OCI-LY7 (cell line): ENCODE results near the gene C22orf31. TPM values are rescaled to one million over a fixed set of nuclear protein-coding genes. Genes with fewer than 3 reads are reported as not detected.

Source experiments
- BruUV-seq: library from RNA; stranded (reverse); fragments of 400-500 nt; replicated peaks from 2 replicates; lab custom pipeline; 2021; lab: Mats Ljungman, UMichigan
- CTCF ChIA-PET: fragments of 300-600 bp; sonication (Branson Sonifier 250); formaldehyde crosslinking; loops from one replicate; lab custom pipeline; 2022; ENCODE audit warnings: antibody characterized with exemption; ENCODE audit not compliant: unreplicated experiment; lab: Charles Lee
- POLR2A ChIA-PET: fragments of 300-600 bp; sonication (Branson Sonifier 250); formaldehyde crosslinking; loops from one replicate; lab custom pipeline; 2022; ENCODE audit warnings: antibody characterized with exemption; lab: Charles Lee
- DNase-seq: peaks from one replicate; pipeline ENCODE4 v3.0.0-alpha.2; 2015; ENCODE audit warnings: low spot score
- H2AFZ ChIP-seq: fragments of 200-600 bp; sonication (generic), shearing (Covaris generic); 2 replicates; pipeline ENCODE4 v1.6.1; 2014; ENCODE audit warnings: mild to moderate bottlenecking, antibody characterized with exemption, low read length, moderate library complexity
- H3K27ac ChIP-seq: fragments of 200-600 bp; sonication (generic); 2 replicates; pipeline ENCODE4 v1.5.1; 2014; ENCODE audit warnings: mixed run types, low read depth, mild to moderate bottlenecking, moderate library complexity, low read length, inconsistent platforms; ENCODE audit not compliant: poor library complexity, severe bottlenecking
- H3K36me3 ChIP-seq: fragments of 200-600 bp; sonication (generic); 2 replicates; pipeline ENCODE4 v1.6.1; 2014; ENCODE audit warnings: mild to moderate bottlenecking, antibody characterized with exemption, low read length, moderate library complexity, mixed read lengths; ENCODE audit not compliant: insufficient read depth
- H3K4me1 ChIP-seq: fragments of 200-600 bp; sonication (generic); 2 replicates; pipeline ENCODE4 v1.5.1; 2014; ENCODE audit warnings: mild to moderate bottlenecking, low read length; ENCODE audit not compliant: insufficient read depth, poor library complexity, severe bottlenecking
- H3K4me2 ChIP-seq: fragments of 200-600 bp; sonication (generic); 2 replicates; pipeline ENCODE4 v1.6.1; 2014; ENCODE audit warnings: mild to moderate bottlenecking, low read length
- H3K4me3 ChIP-seq: fragments of 200-600 bp; sonication (generic); 2 replicates; pipeline ENCODE4 v1.5.1; 2014; ENCODE audit warnings: mild to moderate bottlenecking, low read depth, low read length; ENCODE audit not compliant: poor library complexity, severe bottlenecking
- H3K79me2 ChIP-seq: fragments of 200-600 bp; sonication (generic); 2 replicates; pipeline ENCODE4 v1.6.1; 2016; ENCODE audit warnings: low read depth, mild to moderate bottlenecking, low read length, moderate library complexity, mixed read lengths; ENCODE audit not compliant: insufficient read depth
- H3K9me2 ChIP-seq: fragments of 200-600 bp; sonication (generic); 2 replicates; pipeline ENCODE4 v1.6.1; 2016; ENCODE audit warnings: mild to moderate bottlenecking, low read length, mixed read lengths; ENCODE audit not compliant: insufficient read depth
- H3K9me3 ChIP-seq: fragments of 200-600 bp; sonication (generic); 2 replicates; pipeline ENCODE4 v1.6.1; 2014; ENCODE audit warnings: mild to moderate bottlenecking, mixed run types, low read length, mixed read lengths
- H4K20me1 ChIP-seq: fragments of 200-600 bp; sonication (generic); 2 replicates; pipeline ENCODE4 v1.6.1; 2014; ENCODE audit warnings: mild to moderate bottlenecking, antibody characterized with exemption, low read length, moderate library complexity, mixed read lengths; ENCODE audit not compliant: insufficient read depth
- EZH2phosphoT487 ChIP-seq: fragments of 200-600 bp; sonication (generic); IDR thresholded peaks from 2 replicates; pipeline ENCODE4 v1.6.1; 2018; ENCODE audit warnings: low read depth, borderline replicate concordance, mild to moderate bottlenecking, mixed run types, antibody characterized with exemption, low read length, moderate library complexity, mixed read lengths
- intact Hi-C: fragments of 100-400 bp; cut with micrococcal nuclease; formaldehyde crosslinking; loops from one replicate; pipeline ENCODE4 v1.10.0; 2022; ENCODE audit not compliant: unreplicated experiment
- total RNA-seq, 2 experiments: library from RNA; depleted of rRNA in 1 of 2; stranded (reverse); fragments of >200 nt in 1 of 2; shearing (Covaris generic) in 1 of 2; gene quantifications; 2 replicates each; pipeline ENCODE4 v1.2.3, GENCODE V29; 2014 to 2022
- TF ChIP-seq, protein P1 (sequence below): fragments of 200-600 bp; sonication (generic); conservative IDR thresholded peaks from 2 replicates; pipeline ENCODE4 v1.5.1; 2014; ENCODE audit warnings: mild to moderate bottlenecking, antibody characterized with exemption, low read length, moderate library complexity, mixed read lengths

The C22orf31 gene
- total RNA-seq, 2 experiments from 2014 or later, result not detected

DNA sequence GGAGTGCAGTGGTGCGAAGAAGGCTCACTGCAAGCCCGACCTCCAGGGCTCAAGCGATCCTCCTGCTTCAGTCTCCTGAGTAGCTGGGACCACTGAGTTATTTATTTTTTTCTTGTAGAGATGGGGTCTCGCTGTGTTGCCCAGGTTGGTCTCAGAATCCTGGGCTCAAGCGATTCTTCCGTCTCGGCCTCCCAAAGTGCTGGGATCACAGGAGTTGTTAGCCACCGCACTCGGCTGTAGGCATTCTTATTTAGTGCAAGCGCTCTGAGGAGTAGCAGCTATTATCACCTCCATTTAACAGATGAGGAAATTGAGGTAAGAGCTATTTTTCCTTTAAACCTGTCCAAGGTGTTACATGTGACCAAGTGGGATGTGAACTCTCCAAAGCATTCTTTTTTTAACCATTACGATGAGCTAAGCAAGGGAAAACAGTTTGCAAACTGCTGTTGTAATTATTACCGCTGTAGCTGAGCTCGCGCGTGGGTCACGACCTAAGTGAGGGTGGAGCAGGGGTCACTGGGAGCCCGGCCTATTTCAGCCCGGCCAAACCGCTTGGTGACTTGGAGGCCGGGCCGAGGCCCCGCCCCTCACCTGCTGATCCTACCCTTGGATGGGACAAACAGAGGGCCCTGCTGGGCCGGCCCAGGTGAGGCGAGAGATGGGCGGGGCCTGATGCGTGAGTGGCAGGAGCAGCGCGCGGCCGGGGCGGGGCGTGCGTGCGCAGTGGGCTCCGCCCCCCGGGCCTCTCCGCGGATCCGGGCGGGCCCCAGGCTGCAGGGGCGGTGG lies 10.8 kb upstream of the C22orf31 start:
- no peaks in the 10 kb centered on the region for H3K9me3 ChIP-seq
- no peaks in the 10 kb centered on the region for H3K9me2 ChIP-seq
- H3K4me2 ChIP-seq, result peak overlapping the region; percentile 46; the same call in 1 of the 2 replicates
- no peak overlapping the region for H3K27ac ChIP-seq
- H3K36me3 ChIP-seq, result no peaks in the 10 kb centered on the region
- H2AFZ ChIP-seq, result no peak overlapping the region
- no peak overlapping the region for H3K4me3 ChIP-seq
- no peaks in the 10 kb centered on the region for H3K79me2 ChIP-seq
- ChIA-PET CTCF (no interaction called here), POLR2A (no interaction called here)
- no peaks in the 10 kb centered on the region for H4K20me1 ChIP-seq
- no peaks in the 10 kb centered on the region for H3K4me1 ChIP-seq
- BruUV-seq, result no TSS peak
- intact Hi-C loops, result no loop called here
- peak; percentile 72 for DNase-seq
- TF ChIP-seq, protein P1, sequence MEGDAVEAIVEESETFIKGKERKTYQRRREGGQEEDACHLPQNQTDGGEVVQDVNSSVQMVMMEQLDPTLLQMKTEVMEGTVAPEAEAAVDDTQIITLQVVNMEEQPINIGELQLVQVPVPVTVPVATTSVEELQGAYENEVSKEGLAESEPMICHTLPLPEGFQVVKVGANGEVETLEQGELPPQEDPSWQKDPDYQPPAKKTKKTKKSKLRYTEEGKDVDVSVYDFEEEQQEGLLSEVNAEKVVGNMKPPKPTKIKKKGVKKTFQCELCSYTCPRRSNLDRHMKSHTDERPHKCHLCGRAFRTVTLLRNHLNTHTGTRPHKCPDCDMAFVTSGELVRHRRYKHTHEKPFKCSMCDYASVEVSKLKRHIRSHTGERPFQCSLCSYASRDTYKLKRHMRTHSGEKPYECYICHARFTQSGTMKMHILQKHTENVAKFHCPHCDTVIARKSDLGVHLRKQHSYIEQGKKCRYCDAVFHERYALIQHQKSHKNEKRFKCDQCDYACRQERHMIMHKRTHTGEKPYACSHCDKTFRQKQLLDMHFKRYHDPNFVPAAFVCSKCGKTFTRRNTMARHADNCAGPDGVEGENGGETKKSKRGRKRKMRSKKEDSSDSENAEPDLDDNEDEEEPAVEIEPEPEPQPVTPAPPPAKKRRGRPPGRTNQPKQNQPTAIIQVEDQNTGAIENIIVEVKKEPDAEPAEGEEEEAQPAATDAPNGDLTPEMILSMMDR, result no peak

DNA sequence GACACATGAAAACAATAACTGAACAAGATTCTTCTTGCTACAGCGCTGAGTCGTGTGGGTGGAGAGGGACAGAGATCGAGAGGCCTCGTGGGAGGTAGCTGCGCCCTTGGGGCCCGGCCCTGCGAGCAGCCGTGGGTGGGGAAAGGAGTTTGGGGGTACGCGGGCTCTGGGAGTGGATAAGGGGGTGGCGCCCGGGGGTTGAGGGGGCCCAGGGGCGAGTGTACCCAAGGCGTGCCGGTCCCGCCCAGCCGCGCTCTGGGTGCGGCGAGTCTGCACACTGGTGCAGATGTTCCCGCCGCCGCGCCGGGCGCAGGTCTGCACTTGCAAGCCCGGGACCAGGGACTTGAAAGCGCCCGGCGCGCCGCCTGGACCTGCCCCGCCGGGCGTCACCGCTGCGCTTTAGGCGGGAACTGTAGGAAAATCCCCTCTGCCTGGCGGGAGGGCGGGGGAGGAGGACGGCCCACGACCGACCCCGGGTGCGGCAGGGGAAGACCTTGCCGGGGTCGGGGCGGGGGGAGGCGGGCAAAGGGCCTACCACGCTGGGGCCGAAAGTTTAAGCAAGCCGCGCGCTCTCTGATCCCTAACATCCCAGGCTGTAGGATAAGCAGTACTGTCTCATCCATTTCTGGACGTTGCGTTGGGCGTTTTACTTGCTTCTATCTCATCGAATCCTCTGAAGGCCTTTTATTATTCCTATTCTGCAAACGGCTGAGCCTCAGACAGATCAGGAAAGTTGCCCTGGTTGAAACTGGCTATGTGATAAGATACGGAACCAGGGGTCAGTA lies 9.8 kb upstream of the C22orf31 start:
- H3K9me3 ChIP-seq, result no peaks in the 10 kb centered on the region
- H3K36me3 ChIP-seq, result no peaks in the 10 kb centered on the region
- H4K20me1 ChIP-seq, result no peaks in the 10 kb centered on the region
- H3K4me2 ChIP-seq, result no peak overlapping the region
- no peak for DNase-seq
- CTCF ChIA-PET, result no interaction called here
- H3K4me1 ChIP-seq, result no peaks in the 10 kb centered on the region
- no peaks in the 10 kb centered on the region for H3K79me2 ChIP-seq
- intact Hi-C loops, result no loop called here
- H3K4me3 ChIP-seq, result no peak overlapping the region
- no TSS peak for BruUV-seq
- H3K27ac ChIP-seq, result no peak overlapping the region
- no peaks in the 10 kb centered on the region for H3K9me2 ChIP-seq
- POLR2A ChIA-PET, result no interaction called here
- TF ChIP-seq EZH2phosphoT487, result no peak
- TF ChIP-seq, protein P1, result no peak
- H2AFZ ChIP-seq, result no peak overlapping the region

DNA sequence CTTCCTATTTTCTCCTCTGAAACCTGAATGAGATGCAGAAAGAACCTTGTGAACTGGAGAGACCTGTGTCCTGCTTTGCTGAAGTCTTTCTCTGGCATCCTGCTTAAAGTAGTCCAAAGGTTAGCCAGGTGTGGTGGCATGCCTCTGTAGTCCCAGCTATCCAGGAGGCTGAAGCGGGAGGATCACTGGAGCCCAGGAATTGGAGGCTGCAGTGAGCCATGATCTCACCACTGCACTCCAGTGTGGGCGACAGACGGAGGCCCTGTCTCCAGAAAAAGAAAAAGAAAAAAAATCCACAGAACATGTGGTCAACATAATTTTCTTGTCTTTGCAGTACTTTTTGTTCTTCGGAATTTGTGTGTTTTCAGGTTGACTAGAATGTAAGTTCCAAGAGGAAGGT lies 8.9 kb upstream of the C22orf31 start:
- Histone ChIP-seq H3K79me2 (no peaks in the 10 kb centered on the region), H3K9me2 (no peaks in the 10 kb centered on the region), H3K4me3 (no peak overlapping the region), H3K4me1 (no peaks in the 10 kb centered on the region), H3K27ac (no peak overlapping the region), H3K9me3 (no peaks in the 10 kb centered on the region), H3K36me3 (no peaks in the 10 kb centered on the region), H2AFZ (no peak overlapping the region), H3K4me2 (no peak overlapping the region), H4K20me1 (no peaks in the 10 kb centered on the region)
- no TSS peak for BruUV-seq
- no peak for DNase-seq
- intact Hi-C loops, result no loop called here
- TF ChIP-seq, protein P1, result no peak
- no peak for TF ChIP-seq EZH2phosphoT487
- ChIA-PET CTCF (no interaction called here), POLR2A (no interaction called here)
